HT-29 (cell line): Measurements from ENCODE around the gene IQSEC1. TPM values are rescaled to one million over a fixed set of nuclear protein-coding genes. Genes with fewer than 3 reads are reported as not detected.
A peak's percentile ranks its signal among the peaks of the same experiment; 100 is the strongest.

Experiments used
- DNase-seq: peaks from one replicate; pipeline ENCODE4 v3.0.0-alpha.2; 2015; ENCODE audit warnings: low spot score
- total RNA-seq: library from RNA; depleted of rRNA; stranded (reverse); fragments of >200 nt; shearing (Covaris generic); gene quantifications from 2 replicates; pipeline ENCODE4 v1.2.3, GENCODE V29; 2014

Gene IQSEC1
- total RNA-seq, 1 experiment from 2014 or later = 4.8 TPM

DNA sequence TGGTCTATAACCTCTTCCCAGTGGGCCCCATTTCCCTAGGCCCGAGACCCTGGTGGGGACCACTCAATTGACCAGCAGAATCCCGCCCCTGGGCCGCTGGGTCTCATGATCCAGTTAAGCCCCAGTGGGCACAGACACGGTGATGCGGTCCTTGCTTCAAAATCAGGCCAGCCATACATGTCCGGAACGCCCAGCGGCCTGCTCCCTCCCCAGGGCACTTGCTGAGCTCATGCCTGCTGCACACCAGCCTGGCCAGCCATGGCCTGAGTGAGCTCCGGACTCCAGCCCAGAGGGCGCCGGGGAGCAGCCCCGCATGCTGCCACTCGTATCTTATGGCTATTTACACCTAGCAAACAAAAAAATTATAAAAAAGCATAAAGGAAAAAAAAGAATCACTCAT, 34.4 kb upstream of the IQSEC1 start:
- no peak for DNase-seq

DNA sequence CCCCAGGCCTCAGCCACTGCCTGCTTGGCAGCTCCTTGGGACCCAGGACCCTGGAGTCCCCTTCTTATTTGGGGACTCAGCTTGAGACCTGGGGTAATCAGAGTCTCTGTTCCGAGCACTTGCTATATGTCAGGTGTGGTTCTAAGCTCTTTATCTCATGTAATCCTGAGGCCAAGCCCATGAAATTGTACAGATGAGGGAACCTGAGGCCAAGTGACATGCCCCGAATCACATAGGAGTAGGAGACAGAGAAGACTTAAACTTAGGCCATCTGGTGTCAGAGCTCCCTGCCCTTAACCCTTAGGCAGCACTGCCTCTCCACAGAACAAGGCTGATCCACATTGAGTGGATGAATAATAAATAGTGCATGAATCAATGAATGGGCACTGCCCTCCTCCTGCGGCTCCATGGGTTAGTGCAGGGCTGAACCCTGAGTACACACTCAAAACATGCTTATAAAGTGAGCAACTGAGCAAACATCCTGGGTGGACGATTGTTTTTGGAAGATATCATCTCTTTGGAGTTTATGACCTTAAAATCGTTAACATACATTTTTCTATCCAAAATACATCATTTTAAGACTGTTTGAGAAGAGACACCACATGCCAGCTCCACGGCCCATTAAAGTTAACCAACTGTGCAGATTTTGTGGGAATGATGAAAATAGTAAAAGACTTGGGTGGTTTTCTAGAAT, 33.2 kb upstream of the IQSEC1 start:
- peak; percentile 59 for DNase-seq

DNA sequence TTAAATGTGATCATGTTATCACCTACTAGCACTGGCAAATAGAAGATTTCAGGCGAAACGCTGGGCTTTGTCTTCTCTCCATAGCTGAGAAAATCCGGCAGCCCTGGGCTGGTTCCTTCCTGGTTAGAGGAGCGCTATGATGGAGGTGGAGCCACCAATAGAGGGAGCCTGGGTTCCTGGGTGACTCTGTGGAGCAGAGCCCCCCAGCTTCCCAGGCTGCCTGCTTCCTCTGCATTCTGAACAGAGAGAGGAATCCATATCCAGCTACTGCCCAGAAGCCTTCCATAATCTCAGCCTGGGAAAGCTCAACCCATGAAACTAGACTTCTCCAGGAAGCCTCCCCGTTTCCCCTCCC, 32.6 kb upstream of the IQSEC1 start:
- DNase-seq = peak; percentile 30

DNA sequence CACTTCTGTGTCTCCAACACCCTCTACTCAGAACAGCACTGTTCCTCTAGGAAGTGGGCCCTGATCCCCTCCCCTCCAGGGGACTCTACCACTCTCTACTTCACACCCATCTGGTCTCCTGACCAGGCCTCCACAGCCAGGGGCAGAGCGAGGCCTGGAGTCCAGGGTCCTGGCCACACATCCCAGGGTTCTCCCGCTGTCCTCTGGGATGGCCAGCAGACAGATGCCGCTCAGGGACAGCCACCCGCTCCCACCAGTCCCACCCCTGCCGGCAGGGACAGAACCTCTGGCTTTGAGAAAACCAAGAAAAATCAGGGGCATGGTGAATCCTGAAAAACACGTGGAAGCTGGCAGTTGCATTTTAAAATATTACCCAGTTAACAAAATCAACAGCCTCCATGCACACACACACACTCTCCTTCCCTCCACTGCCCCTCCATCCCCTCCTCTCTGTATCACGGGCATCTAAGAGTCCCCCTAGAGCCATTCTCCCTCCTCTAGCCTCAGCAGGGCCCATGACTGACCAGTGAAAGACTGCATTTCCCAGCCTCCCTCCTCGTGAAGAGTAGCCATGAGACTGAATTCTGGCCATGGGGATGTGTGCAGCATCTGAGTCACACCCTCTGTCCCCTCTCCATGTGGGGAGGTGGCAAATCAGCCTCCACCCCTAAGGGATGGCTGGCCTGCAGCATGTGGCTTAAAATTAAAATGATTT, 32.1 kb upstream of the IQSEC1 start:
- DNase-seq = no peak

DNA sequence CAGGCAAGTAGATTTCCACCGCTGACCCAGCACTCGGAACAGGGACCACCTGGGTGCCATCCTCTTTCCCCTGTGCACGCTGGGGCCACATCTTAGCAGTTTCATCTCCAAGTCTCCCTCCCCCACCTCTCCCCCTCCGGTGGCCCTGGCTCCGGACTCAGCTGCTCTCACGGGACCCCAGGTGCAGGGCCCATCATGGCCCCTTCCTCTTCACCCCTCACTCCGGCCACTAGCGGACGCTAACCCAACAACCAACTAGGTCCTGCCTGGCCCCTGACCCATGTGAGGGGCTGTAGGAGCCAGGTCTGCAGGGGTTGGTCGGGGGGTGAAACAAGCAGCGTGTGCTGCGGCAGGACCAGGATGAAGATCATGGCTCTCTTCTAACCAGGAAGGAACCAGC, 31.3 kb upstream of the IQSEC1 start:
- no peak for DNase-seq

DNA sequence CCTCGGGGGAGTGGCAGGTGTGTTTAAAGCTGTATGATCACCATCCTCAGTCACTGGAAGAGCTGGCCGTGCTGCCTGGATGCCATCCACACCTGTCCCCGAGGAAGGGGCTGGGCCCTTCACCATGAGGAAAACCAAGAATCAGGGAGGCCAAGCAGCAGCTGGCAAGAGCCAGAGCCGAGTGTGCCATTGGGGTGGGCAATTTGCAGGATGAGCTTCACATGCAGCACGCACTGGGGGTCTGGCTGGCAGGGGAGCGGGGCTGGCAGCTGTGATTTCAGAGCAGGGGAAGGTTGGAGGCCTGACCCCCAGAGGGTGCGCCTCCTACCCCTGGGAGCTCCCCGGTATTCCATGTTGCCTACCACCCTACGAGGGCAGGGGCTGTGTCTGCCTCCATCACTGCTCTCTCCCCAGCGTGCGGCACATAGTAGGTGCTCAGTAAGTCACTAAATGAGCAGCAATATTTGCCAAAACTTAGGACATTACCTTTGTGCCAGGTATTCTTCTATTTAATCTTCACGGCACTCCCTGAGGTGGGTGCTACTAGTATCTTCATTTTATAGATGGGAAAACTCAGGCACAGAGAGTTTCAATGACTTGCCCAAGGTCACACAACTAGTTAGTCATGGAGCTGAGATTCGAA, 30.3 kb upstream of the IQSEC1 start:
- DNase-seq = no peak

- DNase-seq = no peak
Observed at GRCh38 chr3:13102386-13103345, 29.4 kb upstream of the IQSEC1 start.

GRCh38 chr3:13099707-13100106, 26.5 kb upstream of the IQSEC1 start:
- no peak for DNase-seq

DNA sequence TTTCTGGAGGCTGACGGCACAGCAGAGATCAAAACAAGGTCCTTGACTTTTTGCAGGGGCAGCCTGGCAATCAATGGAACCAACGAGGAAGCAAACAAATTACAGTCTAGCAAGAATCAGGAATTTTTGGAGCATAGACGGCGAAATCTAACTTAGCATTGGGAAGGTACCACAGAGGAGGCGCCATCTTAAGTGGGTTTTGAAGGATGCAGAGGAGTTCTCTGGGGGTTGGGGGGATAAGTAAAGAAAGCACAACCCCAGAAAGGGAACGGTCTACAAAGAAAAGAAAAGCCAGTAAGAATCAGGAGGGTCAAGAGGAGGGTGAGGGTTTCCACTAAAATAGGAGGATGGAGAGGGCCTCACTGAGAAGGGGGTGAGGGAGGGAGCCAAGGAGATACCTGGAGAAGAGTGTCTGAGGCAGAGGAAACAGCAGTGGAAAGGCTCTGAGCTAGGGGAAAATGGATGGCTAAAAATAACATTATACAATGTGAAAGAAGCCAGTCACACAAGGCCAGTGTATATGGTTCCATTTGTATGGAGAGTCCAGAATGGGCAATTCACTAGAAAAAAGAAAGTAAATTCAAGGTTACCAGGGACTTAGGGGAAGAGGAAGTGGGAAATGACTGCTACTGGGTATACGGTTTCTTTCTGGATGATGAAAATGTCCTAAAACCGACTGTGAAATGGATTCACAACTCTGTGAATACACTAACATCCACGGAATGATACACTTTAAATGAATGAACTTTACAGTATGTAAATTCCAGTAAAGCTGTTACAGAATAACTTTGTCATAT, 25.2 kb upstream of the IQSEC1 start:
- DNase-seq = no peak

- no peak for DNase-seq
Observed at GRCh38 chr3:13096356-13096755, 23.1 kb upstream of the IQSEC1 start.

DNA sequence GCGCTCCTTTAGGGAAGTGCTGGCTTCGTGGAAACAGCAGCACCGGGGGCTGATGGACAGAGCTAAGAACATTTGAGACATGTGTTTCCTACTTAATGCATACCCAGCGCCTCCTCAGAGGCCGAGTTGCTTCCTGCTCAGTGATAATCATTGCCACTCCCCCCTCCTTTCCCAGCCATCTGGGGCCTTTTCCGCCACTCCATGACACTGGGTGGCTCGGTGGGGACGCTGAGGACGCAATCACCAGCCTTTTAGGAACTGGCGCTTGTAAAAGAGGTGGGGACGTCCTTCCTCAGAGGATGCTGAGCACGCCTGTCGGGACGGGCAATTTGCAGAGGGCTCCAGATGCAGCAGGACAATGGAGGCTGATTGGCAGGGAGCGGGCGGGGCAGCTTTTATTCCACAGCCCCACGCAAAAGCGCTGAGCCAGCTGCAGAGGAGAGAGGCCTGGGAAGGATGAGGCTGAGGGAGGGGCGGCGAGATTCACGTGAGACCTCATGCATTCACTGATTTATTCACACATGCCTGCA, 22.2 kb upstream of the IQSEC1 start:
- DNase-seq = no peak

GRCh38 chr3:13093687-13094086, 20.5 kb upstream of the IQSEC1 start:
- DNase-seq = no peak

- no peak for DNase-seq
Observed at GRCh38 chr3:13092621-13093617, 19.7 kb upstream of the IQSEC1 start.

DNA sequence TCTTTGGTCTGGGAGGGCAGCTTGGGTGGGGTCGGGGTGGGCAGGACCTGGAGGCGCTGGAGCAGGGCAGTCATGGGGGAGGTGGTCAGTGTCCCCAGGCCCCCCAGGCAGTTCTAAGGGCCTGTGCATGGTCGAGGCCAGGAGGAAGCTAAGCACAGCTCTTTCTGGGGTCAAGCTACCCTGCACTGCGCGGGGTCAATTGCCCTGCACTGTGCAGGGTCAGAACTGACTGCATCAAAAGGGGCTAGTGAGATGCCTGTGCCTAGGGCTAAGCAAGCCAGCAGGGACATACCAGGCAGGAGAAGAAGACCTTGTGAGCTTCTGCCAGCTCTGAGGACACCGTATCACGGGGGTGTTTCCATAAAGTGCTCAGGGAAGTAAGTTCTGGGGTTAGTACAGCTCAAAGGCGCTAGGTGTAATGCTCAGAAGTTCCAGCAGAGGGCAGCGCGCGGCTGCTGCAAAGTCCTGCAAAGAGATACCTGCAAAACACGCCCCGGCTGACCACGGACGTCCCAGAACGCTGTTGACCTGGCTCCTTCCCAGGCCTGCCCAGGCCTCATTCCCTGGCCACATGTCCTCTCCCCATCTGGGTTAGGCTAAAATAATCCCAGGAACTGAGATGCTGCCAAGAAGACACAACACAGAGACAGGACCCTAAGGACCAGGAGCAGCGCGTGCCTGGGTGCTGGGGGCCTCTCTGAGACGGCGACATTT, 18.8 kb upstream of the IQSEC1 start:
- DNase-seq = peak; percentile 76

GRCh38 chr3:13088028-13089006, 15.1 kb upstream of the IQSEC1 start:
- DNase-seq = no peak

GRCh38 chr3:13087320-13087990, 14.2 kb upstream of the IQSEC1 start:
- no peak for DNase-seq

DNA sequence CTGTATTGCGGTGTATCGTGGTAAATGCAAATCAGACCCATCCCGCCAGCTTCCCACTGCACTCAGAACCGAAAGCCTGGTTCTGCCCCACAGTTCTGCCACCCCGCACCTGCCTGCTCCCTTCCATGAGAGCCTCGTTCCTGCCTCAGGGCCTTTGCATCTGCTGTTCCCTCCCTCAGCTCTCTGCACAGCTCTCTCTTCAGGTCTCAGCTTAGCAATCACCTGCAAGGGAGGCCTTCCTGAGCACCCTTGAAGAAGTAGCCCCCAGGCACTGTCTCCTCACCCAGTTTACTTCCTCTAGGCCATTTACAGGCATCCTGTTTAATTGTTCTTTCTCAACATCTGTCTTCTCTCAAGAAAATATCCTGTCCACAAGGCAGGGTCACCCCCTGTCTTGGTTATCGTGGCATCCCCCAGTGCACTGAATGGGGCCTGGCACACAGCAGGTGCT, 13.3 kb upstream of the IQSEC1 start:
- DNase-seq = no peak
